Transverse colon (tissue), 4 donors: ENCODE data around the gene NAA20. TPM values are rescaled to one million over a fixed set of nuclear protein-coding genes. Genes with fewer than 3 reads are reported as not detected.
A peak's percentile ranks its signal among the peaks of the same experiment; 100 is the strongest.

ENCODE experiments used
- DNase-seq: peaks from one replicate; pipeline ENCODE4 v3.0.0-alpha.2; 2019
- H3K27ac ChIP-seq, 4 donors: fragments of 200-600 bp; sonication (generic); 2 replicates each; pipeline ENCODE4 v1.5.1; 2016 to 2018; ENCODE audit warnings: inconsistent platforms in 4 of 4
- H3K27me3 ChIP-seq: fragments of 200-600 bp; sonication (generic); 2 replicates; pipeline ENCODE4 v1.5.1; 2017; ENCODE audit warnings: inconsistent platforms
- H3K36me3 ChIP-seq, 4 donors: fragments of 200-600 bp; sonication (generic); 2 replicates each; pipeline ENCODE4 v1.5.1; 2017 to 2019; ENCODE audit warnings: inconsistent platforms in 4 of 4
- H3K4me1 ChIP-seq, 4 donors: fragments of 200-600 bp; sonication (generic); 2 replicates each; pipeline ENCODE4 v1.5.1; 2017 to 2020; ENCODE audit warnings: inconsistent platforms in 4 of 4
- H3K4me3 ChIP-seq, 4 donors: fragments of 200-600 bp; sonication (generic); 1 replicate in 1 of 4; 2 replicates in 3 of 4; pipeline versions ENCODE4 v1.5.1 to v1.6.1; 2017 to 2019; ENCODE audit warnings: inconsistent platforms in 4 of 4
- H3K9me3 ChIP-seq, 2 donors: fragments of 200-600 bp; sonication (generic); 2 replicates each; pipeline ENCODE4 v1.5.1; 2017 to 2019; ENCODE audit warnings: inconsistent platforms in 2 of 2
- CTCF ChIP-seq, 5 experiments: fragments of 200-600 bp in 3 of 5; fragments of 450-650 bp in 2 of 5; sonication (generic) in 3 of 5; IDR thresholded peaks; 1 replicate in 2 of 5; 2 replicates in 3 of 5; pipeline ENCODE4 v1.5.1; 2016 to 2017; ENCODE audit warnings: antibody characterized with exemption in 5 of 5, inconsistent platforms in 3 of 5, mild to moderate bottlenecking in 2 of 5, moderate library complexity in 1 of 5
- EP300 ChIP-seq: sonication (generic); formaldehyde crosslinking; IDR thresholded peaks from one replicate; pipeline ENCODE4 v1.6.1; 2017; ENCODE audit warnings: antibody characterized with exemption, low read depth
- POLR2A ChIP-seq: fragments of 450-650 bp; IDR thresholded peaks from one replicate; pipeline ENCODE4 v1.6.1; 2016; ENCODE audit warnings: antibody characterized with exemption, mild to moderate bottlenecking, moderate library complexity
- POLR2AphosphoS5 ChIP-seq, 3 donors: sonication (generic); formaldehyde crosslinking; IDR thresholded peaks; one replicate each; pipeline ENCODE4 v1.6.1; 2016; ENCODE audit warnings: antibody characterized with exemption in 3 of 3
- WGBS, 2 donors: methylation state at CpG; one replicate each; pipeline ENCODE4 v1.1.5; 2018; ENCODE audit warnings: low coverage in 1 of 2; 5-methylcytosine and 5-hydroxymethylcytosine counted together
- in situ Hi-C, 4 donors: fragments of 200-750 bp; cut with MboI; loops; one replicate each; pipeline versions ENCODE4 v1.15.0 to v1.15.1; 2017; ENCODE audit warnings: low sequenced_read_pairs in 3 of 4, low pct_ligation_motif_present in 1 of 4, low pct_unique_long_range_greater_than_20kb in 1 of 4
- intact Hi-C: fragments of 100-400 bp; cut with DNase I; formaldehyde crosslinking; loops from one replicate; pipeline ENCODE4 v1.15.1; 2023; ENCODE audit warnings: low total_unique reads
- total RNA-seq, 4 donors: library from RNA; depleted of rRNA; stranded (reverse); fragments of >200 nt; gene quantifications; one replicate each; pipeline ENCODE4 v1.1.0, GENCODE V29; 2016

Gene NAA20
- total RNA-seq, 4 donors from 2014 or later = 26.5 to 58.0 (median 32.7) TPM

- DNase-seq = no peak
- Histone ChIP-seq H3K4me1 (peaks cover 0 to 6% (median 0%) of the 10 kb centered on the region in 4 donors), H3K4me3 (no peak overlapping the region), H3K9me3 (no peaks in the 10 kb centered on the region), H3K36me3 (no peaks in the 10 kb centered on the region), H3K27ac (no peak overlapping the region), H3K27me3 (peaks cover 13% of the 10 kb centered on the region)
- intact Hi-C loops (loop anchor here (10.0 kb wide), 1 partner anchor 750 kb away; no protein-coding TSS in a partner anchor), in situ Hi-C loops (loop anchor here in 3 of 4 donors (25.0 kb wide), 4 partner anchors 162 to 762 kb away; no protein-coding TSS in a partner anchor)
- 73 to 81% methylated on average over 4 of the region's 4 CpGs for WGBS, 2 donors
- TF ChIP-seq POLR2A (no peak), EP300 (no peak)
These were observed 57.9 kb downstream of the NAA20 start for GRCh38 chr20:20075032-20075431.

GRCh38 chr20:20076297-20077065, 59.3 kb downstream of the NAA20 start:
- Histone ChIP-seq H3K9me3 (no peaks in the 10 kb centered on the region), H3K4me1 (peaks cover 0 to 6% (median 0%) of the 10 kb centered on the region in 4 donors), H3K27me3 (peaks cover 13% of the 10 kb centered on the region), H3K36me3 (no peaks in the 10 kb centered on the region), H3K27ac (no peak overlapping the region), H3K4me3 (no peak overlapping the region)
- WGBS, 2 donors = 84 to 88% methylated on average over 6 to 9 of the region's 9 CpGs
- no peak for DNase-seq
- TF ChIP-seq POLR2A (no peak), POLR2AphosphoS5 (IDR thresholded peaks at IDR 0.05) (no peak), EP300 (no peak), CTCF (IDR thresholded peaks at IDR 0.05) (no peak)
- intact Hi-C loops = loop anchor here (10.0 kb wide), 1 partner anchor 748 kb away; no protein-coding TSS in a partner anchor
- in situ Hi-C loops = loop anchor here in 3 of 4 donors (25.0 kb wide), 4 partner anchors 161 to 761 kb away; no protein-coding TSS in a partner anchor

GRCh38 chr20:20078041-20078440, 60.9 kb downstream of the NAA20 start:
- DNase-seq = no peak
- H3K36me3 ChIP-seq = no peaks in the 10 kb centered on the region
- peaks cover 0 to 6% (median 0%) of the 10 kb centered on the region in 4 donors for H3K4me1 ChIP-seq
- in situ Hi-C loops = loop anchor here in 3 of 4 donors (25.0 kb wide), 4 partner anchors 159 to 759 kb away; no protein-coding TSS in a partner anchor
- H3K27ac ChIP-seq = no peak overlapping the region
- WGBS, 2 donors = 89 to 96% methylated on average over 4 of the region's 4 CpGs
- intact Hi-C loops = loop anchor here (10.0 kb wide), 1 partner anchor 747 kb away; no protein-coding TSS in a partner anchor
- peaks cover 11% of the 10 kb centered on the region for H3K27me3 ChIP-seq
- H3K9me3 ChIP-seq = no peaks in the 10 kb centered on the region
- H3K4me3 ChIP-seq = no peak overlapping the region
- no peak for TF ChIP-seq EP300
- no peak for TF ChIP-seq POLR2AphosphoS5 (IDR thresholded peaks at IDR 0.05)
- no peak for TF ChIP-seq POLR2A
- TF ChIP-seq CTCF (IDR thresholded peaks at IDR 0.05) = no peak

GRCh38 chr20:20079102-20079784, 62.1 kb downstream of the NAA20 start:
- Histone ChIP-seq H3K4me3 (no peak overlapping the region), H3K9me3 (no peaks in the 10 kb centered on the region), H3K4me1 (peaks cover 0 to 6% (median 0%) of the 10 kb centered on the region in 4 donors), H3K27ac (no peak overlapping the region), H3K36me3 (no peaks in the 10 kb centered on the region), H3K27me3 (peaks cover 4% of the 10 kb centered on the region)
- DNase-seq = peak; percentile 16
- 15 to 37% methylated on average over 5 of the region's 5 CpGs for WGBS, 2 donors
- in situ Hi-C loops = loop anchor here in 3 of 4 donors (25.0 kb wide), 4 partner anchors 158 to 758 kb away; no protein-coding TSS in a partner anchor
- intact Hi-C loops = loop anchor here (10.0 kb wide), 1 partner anchor 746 kb away; no protein-coding TSS in a partner anchor
- TF ChIP-seq POLR2AphosphoS5 (IDR thresholded peaks at IDR 0.05) (no peak), EP300 (no peak), POLR2A (no peak), CTCF (IDR thresholded peaks at IDR 0.05) (no peak)

Other genes with a start within 250 kb of the NAA20 start
- 10 to 100 TPM; 12.3 to 22.1 (median 15.6) TPM for gene CRNKL1, start 35.1 kb downstream of the NAA20 start, total RNA-seq
- under 1 TPM in 1 of 4 donors, not detected in 3; 0.27 TPM for gene CFAP61, start 35.2 kb downstream of the NAA20 start, total RNA-seq